ENCODE data around the gene GSDMA.
"Not testable (repeated sequence)": the region's sequence is repeated elsewhere in the genome, so short reads cannot be mapped to it uniquely, and the experiment has no call there.

GSDMA gene

GRCh38 chr17:39939588-39940419, 23.0 kb upstream of the GSDMA start:
- Histone ChIP-seq H3K36me3 (ENCODE audit: control insufficient read depth, insufficient read depth, low read length) (no peaks in the 10 kb centered on the region), H3K4me3 (ENCODE audit: low read depth, low read length) (no peak overlapping the region), H3K4me1 (peaks cover 2% of the 10 kb centered on the region), H3K27me3 (ENCODE audit: control insufficient read depth, insufficient read depth, low read length) (no peaks in the 10 kb centered on the region), H3K4me2 (ENCODE audit: low read length) (no peak overlapping the region), H3K27ac (no peak overlapping the region), H3K9ac (no peak overlapping the region), H2AFZ (no peak overlapping the region), H3K79me2 (no peaks in the 10 kb centered on the region), H3K9me3 (ENCODE audit: control insufficient read depth, low read length) (no peaks in the 10 kb centered on the region)
- no peak for TF ChIP-seq CTCF (IDR thresholded peaks at IDR 0.05)

DNA sequence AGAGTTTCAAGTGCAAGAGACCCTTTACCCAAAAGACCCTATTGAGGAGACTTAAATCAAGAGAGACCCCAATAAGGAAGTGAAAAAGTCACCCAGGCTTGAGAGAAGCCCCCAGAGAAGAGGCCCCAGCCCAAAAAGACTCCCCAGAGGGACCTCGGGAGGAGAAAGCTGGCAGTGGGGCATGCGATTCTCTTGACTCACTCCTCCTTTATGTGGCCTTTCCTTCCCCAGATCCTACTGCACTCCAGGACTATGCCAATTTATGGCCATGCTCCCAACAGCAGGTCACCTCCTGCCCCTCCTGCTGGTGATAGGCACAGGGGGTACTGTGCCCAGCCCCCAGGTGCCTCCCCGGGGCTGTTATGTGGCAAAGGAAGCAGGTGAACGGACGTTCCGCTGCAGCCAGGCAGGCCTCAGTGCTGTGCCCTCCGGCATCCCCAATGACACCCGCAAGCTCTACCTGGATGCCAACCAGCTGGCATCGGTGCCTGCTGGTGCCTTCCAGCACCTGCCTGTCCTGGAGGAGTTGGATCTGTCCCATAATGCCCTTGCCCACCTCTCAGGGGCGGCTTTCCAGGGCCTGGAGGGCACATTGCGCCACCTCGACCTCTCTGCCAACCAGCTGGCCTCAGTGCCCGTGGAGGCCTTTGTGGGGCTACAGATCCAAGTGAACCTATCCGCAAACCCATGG, 19.0 kb upstream of the GSDMA start:
- no peak overlapping the region for H3K4me2 ChIP-seq (ENCODE audit: low read length)
- no peaks in the 10 kb centered on the region for H3K36me3 ChIP-seq (ENCODE audit: control insufficient read depth, insufficient read depth, low read length)
- no peak overlapping the region for H3K27ac ChIP-seq
- H3K4me1 ChIP-seq = peaks cover 2% of the 10 kb centered on the region
- no peaks in the 10 kb centered on the region for H3K27me3 ChIP-seq (ENCODE audit: control insufficient read depth, insufficient read depth, low read length)
- H2AFZ ChIP-seq = no peak overlapping the region
- no peak for TF ChIP-seq CTCF (IDR thresholded peaks at IDR 0.05)
- no peaks in the 10 kb centered on the region for H3K9me3 ChIP-seq (ENCODE audit: control insufficient read depth, low read length)
- no peak overlapping the region for H3K9ac ChIP-seq
- H3K79me2 ChIP-seq = no peaks in the 10 kb centered on the region
- H3K4me3 ChIP-seq (ENCODE audit: low read depth, low read length) = no peak overlapping the region

GRCh38 chr17:39944393-39944711, 18.5 kb upstream of the GSDMA start:
- no peak overlapping the region for H3K4me2 ChIP-seq (ENCODE audit: low read length)
- no peaks in the 10 kb centered on the region for H3K79me2 ChIP-seq
- TF ChIP-seq CTCF (IDR thresholded peaks at IDR 0.05) = no peak
- H2AFZ ChIP-seq = no peak overlapping the region
- no peak overlapping the region for H3K4me3 ChIP-seq (ENCODE audit: low read depth, low read length)
- no peaks in the 10 kb centered on the region for H3K9me3 ChIP-seq (ENCODE audit: control insufficient read depth, low read length)
- no peaks in the 10 kb centered on the region for H3K36me3 ChIP-seq (ENCODE audit: control insufficient read depth, insufficient read depth, low read length)
- no peaks in the 10 kb centered on the region for H3K27me3 ChIP-seq (ENCODE audit: control insufficient read depth, insufficient read depth, low read length)
- H3K27ac ChIP-seq = no peak overlapping the region
- H3K4me1 ChIP-seq = peaks cover 2% of the 10 kb centered on the region
- no peak overlapping the region for H3K9ac ChIP-seq

DNA sequence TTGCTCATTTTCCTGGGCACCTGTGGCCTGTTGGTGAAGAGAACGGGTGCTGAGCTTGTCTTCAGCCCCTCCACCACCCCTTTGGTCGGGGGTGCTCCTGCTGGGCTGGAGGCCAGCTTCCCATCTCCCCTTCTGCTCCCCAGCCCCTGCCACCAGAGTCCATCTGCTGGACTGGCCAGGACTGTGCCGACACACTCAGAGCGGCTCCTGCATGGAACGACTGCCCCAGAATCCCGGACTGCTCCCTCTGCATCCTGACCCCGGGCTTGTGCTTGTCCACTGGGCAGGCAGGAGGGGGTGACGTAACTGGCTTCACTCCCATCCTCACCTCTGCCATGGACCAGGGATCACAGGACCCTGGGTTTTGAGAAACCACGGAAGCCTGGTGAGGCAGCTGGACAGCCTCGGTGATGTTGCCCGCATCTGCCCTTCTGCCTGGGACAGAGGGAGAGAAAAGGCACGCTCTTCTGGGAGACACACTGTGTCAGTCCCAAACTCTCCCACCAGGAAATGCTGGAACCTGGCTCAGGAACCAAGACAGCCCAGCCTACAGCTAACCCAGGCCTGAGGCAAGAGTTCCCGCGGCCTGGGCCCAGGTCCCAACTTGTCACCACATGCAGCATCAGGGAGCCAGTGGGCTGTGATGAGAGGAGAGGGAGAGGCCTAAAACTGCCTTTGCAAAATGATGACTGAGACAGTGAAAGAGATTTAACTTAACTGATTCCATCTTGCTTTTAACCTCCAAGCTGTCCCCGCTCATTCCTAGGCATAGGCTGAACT, 16.1 kb upstream of the GSDMA start:
- H3K27me3 ChIP-seq (ENCODE audit: control insufficient read depth, insufficient read depth, low read length) = no peaks in the 10 kb centered on the region
- H3K4me1 ChIP-seq = peaks cover 2% of the 10 kb centered on the region
- H3K4me2 ChIP-seq (ENCODE audit: low read length) = no peak overlapping the region
- no peaks in the 10 kb centered on the region for H3K36me3 ChIP-seq (ENCODE audit: control insufficient read depth, insufficient read depth, low read length)
- no peak for TF ChIP-seq CTCF (IDR thresholded peaks at IDR 0.05)
- no peak overlapping the region for H2AFZ ChIP-seq
- H3K4me3 ChIP-seq (ENCODE audit: low read depth, low read length) = no peak overlapping the region
- H3K27ac ChIP-seq = no peak overlapping the region
- no peak overlapping the region for H3K9ac ChIP-seq
- H3K9me3 ChIP-seq (ENCODE audit: control insufficient read depth, low read length) = no peaks in the 10 kb centered on the region
- no peaks in the 10 kb centered on the region for H3K79me2 ChIP-seq

DNA sequence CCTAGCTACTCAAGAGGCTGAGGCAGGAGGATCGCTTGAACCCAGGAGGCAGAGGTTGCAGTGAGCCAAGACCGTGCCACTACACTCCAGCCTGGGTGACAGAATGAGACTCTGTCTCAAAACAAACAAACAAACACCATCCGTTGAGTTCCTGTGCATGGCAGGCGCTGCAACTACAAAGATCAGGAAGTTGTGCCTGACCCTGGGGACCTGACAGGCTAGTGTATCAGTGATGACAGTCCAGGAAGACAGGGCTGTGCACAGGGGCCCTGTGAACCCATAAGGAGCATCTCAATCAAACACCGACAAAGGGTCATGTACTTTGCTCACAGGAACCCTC, 14.3 kb upstream of the GSDMA start:
- not testable (repeated sequence) for H3K27ac ChIP-seq; H3K79me2 ChIP-seq; H3K4me2 ChIP-seq (ENCODE audit: low read length); H3K27me3 ChIP-seq (ENCODE audit: control insufficient read depth, insufficient read depth, low read length); H3K36me3 ChIP-seq (ENCODE audit: control insufficient read depth, insufficient read depth, low read length); H3K9me3 ChIP-seq (ENCODE audit: control insufficient read depth, low read length); H2AFZ ChIP-seq; H3K9ac ChIP-seq; H3K4me1 ChIP-seq; H3K4me3 ChIP-seq (ENCODE audit: low read depth, low read length)

All from parathyroid adenoma (tissue), 2 donors.